Measurements from ENCODE around the gene SLC35C1. TPM values are rescaled to one million over a fixed set of nuclear protein-coding genes. Genes with fewer than 3 reads are reported as not detected.
A peak's percentile ranks its signal among the peaks of the same experiment; 100 is the strongest.

SLC35C1 gene
- total RNA-seq, 1 experiment from 2014 or later: 8.9 TPM

- Histone ChIP-seq H2BK20ac (ENCODE audit: low read depth, low read length, poor library complexity, severe bottlenecking) (no peak overlapping the region), H3K23me2 (ENCODE audit: insufficient read length, low read depth, low read length, poor library complexity, severe bottlenecking) (no peaks in the 10 kb centered on the region), H3T11ph (ENCODE audit: low read length) (no peak overlapping the region), H2BK12ac (ENCODE audit: insufficient read length, low read depth, low read length) (no peak overlapping the region), H3K27ac (ENCODE audit: insufficient read length, low read depth, low read length) (no peak overlapping the region), H4K5ac (ENCODE audit: insufficient read length, low read depth, low read length) (no peak overlapping the region), H2BK120ac (ENCODE audit: low read depth, low read length, poor library complexity, severe bottlenecking) (no peak overlapping the region), H3K4me2 (ENCODE audit: insufficient read depth, insufficient read length, low read length) (no peak overlapping the region), H3K27me3 (ENCODE audit: insufficient read depth, low read length) (no peaks in the 10 kb centered on the region), H2BK15ac (ENCODE audit: low read depth, low read length) (no peak overlapping the region), H2BK5ac (ENCODE audit: insufficient read length, low read length) (no peak overlapping the region), H4K91ac (ENCODE audit: insufficient read length, low read depth, low read length) (no peak overlapping the region), H3K18ac (ENCODE audit: insufficient read length, low read depth, low read length) (no peak overlapping the region), H3K79me1 (ENCODE audit: insufficient read depth, low read depth, low read length, poor library complexity, severe bottlenecking) (no peaks in the 10 kb centered on the region), H2AFZ (ENCODE audit: low read length) (no peak overlapping the region), H3K9me3 (ENCODE audit: control insufficient read depth, low read depth, low read length) (no peaks in the 10 kb centered on the region), H3K23ac (ENCODE audit: insufficient read length, low read depth, low read length) (no peak overlapping the region), H3K56ac (ENCODE audit: insufficient read length, low read depth, low read length) (no peak overlapping the region), H3K4me1 (ENCODE audit: insufficient read depth, low read length) (peaks cover 4% of the 10 kb centered on the region), H3K9ac (ENCODE audit: extremely low read depth, insufficient read length, low read length) (no peak overlapping the region), H2AK5ac (ENCODE audit: insufficient read length, low read length) (no peak overlapping the region), H3K4ac (ENCODE audit: low read depth, low read length) (no peak overlapping the region), H3K14ac (ENCODE audit: insufficient read depth, low read length) (no peak overlapping the region), H4K20me1 (ENCODE audit: control insufficient read depth, insufficient read depth, insufficient read length) (no peaks in the 10 kb centered on the region), H4K8ac (replicated peaks; ENCODE audit: insufficient read length, low read depth, low read length) (no peak overlapping the region), H3K79me2 (ENCODE audit: insufficient read depth, low read length) (no peaks in the 10 kb centered on the region)
- H3K27ac Mint-ChIP-seq: no peak overlapping the region; a peak in 2 of 7 replicates
- peaks cover 8 to 49% (median 48%) of the 10 kb centered on the region in 3 experiments; a peak in 6 of 7 replicates for H3K36me3 Mint-ChIP-seq (ENCODE audit: insufficient read depth in 1 of 3, low read depth in 3 of 3)
- DNase-seq: peak; percentile 68
- no peak overlapping the region for H3K4me3 Mint-ChIP-seq
- H3K27me3 Mint-ChIP-seq (ENCODE audit: low read depth): no peaks in the 10 kb centered on the region
- no peaks in the 10 kb centered on the region for H3K9me3 Mint-ChIP-seq
- H3K4me1 Mint-ChIP-seq: peaks cover 18 to 34% of the 10 kb centered on the region in 2 experiments
- no CpG with 5 or more reads among the region's 12 CpGs for WGBS (ENCODE audit: extremely low coverage, insufficient read length, low lambda C conversion rate)
- TF ChIP-seq CTCF (conservative IDR thresholded peaks at IDR 0.05): no peak
Observed at GRCh38 chr11:45859661-45860140, 54.8 kb downstream of the SLC35C1 start.

Data from H9 (cell line).